HG03571 (cell line): ENCODE results near the gene ROGDI.

Experiments
- ATAC-seq: cut with Tn5 transposase; IDR thresholded peaks from one replicate; pipeline ENCODE4 v1.9.1; 2021; ENCODE audit not compliant: unreplicated experiment

The ROGDI gene

DNA sequence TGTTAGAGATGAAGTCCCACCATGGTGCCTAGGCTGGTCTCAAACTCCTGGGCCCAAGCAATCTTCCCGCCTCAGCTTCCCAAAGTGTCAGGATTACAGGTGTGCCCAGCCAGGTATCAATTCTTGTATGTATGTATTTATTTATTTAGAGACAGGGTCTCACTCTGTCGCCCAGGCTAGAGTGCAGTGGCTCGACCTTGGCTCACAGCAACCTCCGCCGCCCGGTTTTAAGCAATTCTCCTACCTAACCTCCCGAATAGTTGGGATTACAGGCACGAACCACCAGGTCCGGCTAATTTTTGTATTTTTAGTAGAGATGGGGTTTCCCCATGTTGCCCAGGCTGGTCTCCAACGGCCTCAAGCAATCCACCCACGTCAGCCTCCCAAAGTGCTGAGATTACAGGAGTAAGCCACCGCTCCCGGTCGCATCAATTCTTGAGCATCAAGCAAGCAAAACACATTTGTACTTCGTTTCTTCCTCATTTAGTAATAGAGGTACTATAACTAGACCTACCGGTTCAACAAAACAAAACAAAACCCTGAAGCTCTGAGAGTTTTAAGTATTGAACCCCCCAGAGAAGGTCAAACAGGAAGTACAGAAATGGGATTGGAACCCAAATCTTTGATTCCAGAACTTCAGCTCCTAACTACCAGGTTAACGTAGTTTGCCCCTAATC, 34.4 kb downstream of the ROGDI start:
- no peak for ATAC-seq

DNA sequence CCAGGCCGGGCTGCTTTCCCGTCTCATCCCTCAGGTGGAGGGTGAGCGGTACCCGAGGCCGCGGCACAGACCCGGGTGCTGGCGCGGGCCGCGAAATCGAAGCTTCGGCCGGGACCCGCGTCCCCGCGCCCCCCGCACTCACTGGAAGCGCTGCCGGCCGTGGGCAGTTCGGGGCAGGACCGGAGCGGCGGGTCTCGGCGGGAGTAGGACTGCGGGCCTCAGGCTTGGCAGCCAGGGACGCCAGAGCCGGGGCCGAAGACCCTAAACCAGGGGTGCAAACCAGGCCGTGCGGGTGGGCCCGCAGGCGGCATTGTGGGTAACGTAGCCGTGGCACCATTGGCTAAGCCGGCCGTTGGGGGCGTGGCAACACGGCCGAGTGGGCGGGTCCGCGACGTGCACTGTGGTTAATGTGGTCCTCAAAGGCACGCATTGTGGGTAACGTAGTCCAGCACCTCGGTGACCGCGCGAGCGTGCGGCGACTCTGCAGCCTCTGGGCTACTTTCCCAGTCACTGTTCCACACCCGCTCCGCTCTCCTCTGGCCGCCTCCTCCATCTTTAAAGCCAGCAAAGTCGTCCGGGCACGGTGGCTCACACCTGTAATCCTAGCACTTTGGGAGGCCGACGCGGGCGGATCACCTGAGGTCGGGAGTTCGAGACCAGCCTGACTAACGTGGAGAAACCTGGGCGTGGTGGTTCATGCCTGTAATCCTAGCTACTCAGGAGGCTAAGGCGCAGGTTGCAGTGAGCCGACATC, 35.4 kb downstream of the ROGDI start, which contains the start of gene ZNF500:
ZNF500 (minus strand) TSS at position 288 of the 754 bp plus-strand sequence. CDS start 1,184 bp downstream, outside the sequence.
- ATAC-seq: peak; percentile 81

DNA sequence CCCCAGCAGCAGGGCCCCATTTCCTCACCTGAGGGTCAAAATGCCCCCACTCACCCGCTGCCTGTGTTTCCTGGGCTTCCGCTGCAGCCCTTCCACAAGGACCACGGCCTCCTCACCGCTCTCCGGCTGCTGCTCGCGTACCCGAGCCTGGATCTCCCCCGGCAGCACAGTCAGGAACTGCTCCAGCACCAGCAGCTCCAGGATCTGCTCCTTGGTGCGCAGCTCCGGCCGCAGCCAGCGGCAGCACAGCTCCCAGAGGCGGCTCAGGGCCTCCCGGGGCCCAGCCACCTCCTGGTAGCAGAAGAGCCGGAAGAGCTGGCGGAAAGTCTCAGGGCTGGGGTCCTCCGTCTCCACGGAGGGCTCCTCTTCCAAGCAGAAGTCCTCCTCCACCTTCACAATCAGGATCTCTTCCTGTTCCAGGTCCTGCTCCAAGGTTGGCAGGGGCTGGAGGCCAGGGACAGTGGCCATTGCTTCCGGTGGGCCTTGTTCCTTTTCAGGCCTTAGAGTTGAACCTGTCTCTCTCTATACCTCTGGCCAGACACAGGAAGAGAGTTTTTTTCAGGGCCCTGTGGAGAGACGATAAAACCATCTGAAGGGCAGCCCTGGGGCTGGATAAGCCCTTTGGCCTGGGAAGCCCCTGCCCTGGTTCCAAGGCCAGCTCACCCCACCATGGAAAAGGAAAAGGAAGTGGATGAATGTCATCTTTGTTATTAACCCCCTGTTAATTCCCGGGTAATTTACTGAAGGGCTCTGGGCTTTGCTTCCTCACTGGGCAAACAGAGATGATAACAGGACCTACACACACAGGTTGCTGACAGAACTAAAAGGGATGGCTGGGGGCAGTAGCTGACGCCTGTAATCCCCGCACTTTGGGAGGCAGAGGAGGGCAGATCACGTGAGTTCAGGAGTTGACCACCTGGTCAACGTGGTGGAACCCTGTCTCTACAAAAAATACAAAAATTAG, 36.6 kb downstream of the ROGDI start:
- ATAC-seq: no peak

DNA sequence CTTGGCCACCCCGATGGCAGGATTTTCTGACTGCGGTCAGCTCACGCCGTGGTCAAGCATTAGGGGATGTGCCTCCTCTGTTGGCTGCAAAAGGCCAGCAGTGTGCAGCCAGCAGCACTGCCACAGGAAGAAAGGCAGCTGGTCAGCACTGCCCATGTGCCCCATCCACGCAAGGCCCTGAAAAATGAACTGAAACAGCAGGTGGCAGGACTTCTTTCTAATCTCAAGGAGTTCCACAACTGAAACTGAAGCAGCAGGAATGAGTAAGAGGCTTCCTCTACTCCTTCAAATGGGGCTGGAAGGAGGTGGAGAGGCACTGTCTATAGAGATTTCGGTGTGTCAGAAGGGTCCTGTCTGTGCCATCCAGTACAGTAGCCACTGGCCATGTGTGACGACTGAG, 38.6 kb downstream of the ROGDI start:
- ATAC-seq: no peak

DNA sequence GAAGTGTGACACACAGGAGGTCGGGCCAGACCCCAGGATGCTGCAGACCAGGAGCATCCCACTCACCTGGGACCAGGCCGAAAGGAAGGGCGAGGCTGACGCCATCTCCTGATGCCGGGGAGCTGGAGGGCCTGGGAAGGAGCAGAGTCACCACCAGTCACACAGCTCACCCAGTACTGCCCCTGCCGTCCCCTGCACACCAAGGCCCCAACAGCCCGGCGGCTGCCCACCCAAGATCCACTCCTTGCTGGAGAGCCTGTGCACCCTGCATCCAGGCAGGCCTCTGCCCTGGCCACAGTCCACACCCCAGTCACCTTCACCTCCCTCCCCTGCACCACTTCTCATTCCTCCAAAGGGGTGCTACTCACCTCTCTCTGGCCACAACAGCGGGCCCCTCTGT, 40.2 kb downstream of the ROGDI start:
- ATAC-seq: no peak

DNA sequence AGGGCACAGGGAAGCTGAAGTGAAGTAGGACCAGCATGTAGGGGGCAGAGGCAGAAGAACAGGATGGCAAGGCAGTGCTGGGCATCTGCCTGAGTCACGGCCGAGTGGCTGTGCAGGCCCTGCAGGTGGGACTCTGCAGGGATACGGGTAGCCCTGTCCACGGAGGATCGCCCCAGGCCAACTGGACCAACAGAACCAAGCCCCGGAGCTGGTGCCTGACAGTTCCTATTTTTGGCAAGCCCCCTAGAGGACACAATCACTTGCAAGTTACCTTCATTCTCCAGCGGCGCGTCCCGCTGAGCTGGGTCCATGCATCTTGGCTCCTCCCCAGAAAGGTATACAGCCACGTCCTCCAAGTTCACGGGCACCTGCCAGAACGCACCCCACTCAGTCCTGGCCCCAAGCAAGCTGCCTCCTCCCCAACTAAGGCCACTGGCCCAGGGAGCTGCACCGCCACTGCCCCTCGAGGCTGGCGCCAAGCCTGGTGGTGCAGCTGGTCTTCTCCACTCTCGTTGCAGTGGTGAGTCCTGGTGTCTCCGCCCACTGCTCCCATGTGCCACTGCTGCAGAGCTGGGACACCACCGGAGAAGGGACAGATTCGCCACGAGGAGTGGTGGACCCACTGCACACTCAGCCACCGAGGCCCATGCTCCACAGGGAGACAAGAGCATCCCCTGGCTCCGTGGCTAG, 42.1 kb downstream of the ROGDI start:
- no peak for ATAC-seq

DNA sequence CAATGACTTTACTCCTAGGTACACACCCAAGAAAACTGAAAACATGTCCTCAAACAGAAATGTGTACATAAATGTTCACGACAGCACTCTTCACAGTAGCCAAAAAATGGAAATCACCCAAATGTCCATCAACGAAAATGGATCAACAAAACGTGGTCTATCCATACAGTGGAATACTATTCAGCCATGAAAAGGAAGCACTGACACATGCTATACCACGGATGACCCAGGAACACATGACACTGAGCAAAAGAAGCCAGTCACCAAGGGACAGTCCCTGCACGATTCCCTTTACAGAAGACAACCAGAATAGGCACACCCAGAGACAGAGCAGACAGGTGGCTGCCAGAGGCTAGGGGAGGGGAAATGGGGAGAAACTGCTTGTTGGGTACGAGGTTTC, 46.7 kb downstream of the ROGDI start:
- ATAC-seq: no peak

DNA sequence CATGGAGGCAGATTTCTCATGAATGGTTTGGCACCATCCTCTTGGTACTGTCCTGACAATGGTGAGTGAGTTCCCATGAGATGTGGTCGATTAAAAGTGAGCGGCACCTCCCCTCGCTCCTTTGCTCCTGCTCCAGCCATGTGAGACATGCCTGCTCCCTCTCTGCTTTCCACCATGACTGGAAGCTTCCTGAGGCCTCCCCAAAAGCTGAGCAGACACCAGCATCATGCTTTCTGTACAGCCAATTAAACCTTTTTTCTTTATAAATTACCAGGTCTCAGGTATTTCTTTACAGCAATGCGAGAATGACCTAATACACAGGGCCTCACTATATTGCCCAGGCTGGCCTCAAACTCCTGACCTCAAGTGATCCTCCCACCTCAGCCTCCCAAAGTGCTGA, 47.6 kb downstream of the ROGDI start:
- ATAC-seq: no peak

DNA sequence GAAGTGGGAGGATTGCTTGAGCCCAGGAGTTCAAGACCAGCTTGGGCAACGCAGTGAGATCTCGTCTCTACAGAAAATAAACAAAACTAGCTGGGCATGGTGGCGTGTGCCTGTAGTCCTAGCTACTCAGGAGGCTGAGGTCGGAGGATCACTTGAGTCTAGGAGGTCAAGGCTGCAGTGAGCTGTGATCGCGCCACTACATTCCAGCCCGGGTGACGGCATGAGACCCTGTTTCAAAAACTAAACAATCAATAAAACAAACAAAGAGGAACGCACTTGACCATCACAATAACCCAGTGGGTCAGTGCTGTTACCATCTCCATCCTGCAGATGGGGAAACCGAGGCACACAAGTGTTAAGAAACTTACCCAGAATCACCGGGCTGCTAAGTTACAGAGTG, 49.2 kb downstream of the ROGDI start:
- no peak for ATAC-seq

DNA sequence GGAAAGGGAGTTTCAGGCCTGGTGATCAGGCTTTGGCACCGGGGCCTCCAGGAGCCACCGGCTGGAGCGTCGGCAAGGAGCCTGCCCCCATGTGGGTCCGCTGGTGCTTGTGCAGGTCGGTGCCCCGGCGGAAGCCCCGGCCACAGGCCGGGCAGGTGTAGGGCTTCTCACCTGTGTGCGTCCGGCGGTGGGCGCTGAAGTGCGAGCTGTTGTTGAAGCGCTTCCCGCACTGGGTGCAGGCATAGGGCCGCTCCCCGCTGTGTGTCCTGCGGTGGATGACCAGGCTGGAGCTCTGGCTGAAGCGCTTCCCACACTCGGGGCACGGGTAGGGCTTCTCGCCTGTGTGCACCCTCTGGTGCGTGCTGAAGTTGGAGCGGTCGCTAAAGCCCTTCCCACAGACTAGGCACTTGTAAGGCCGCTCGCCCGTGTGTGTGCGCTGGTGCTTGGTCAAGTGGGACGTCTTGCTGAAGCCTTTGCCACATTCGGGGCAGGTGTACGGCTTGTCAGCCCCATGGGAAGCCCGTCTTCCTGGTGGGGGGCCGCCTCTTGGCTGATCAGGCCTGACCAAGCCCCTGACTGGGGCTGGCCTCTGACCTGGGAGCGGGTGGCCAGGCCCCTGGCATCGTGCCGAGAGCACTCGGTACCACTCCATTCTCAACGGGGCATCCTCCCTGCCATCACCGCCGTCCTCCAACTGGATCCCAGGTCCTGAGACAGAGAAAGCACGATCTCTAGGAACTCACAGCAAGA, 49.9 kb downstream of the ROGDI start:
- no peak for ATAC-seq

DNA sequence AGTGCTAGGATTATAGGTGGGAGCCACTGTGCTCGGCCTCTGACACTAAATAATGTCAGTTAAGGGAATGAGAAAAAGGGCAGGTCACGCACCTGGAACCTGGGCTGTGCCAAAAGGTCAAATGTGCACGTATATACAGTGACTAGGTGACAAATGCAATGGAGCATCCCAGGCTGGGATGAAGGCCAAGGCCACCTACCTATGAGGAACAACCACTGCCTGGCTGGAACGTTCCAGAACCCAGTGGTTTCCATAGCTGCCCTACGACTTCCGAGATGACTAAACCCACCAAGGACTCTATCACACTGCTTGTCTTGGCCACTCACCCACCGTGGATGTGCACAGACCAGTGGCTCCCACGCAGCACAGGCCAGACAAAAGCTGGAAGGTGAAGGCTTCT, 51.5 kb downstream of the ROGDI start:
- ATAC-seq: no peak

DNA sequence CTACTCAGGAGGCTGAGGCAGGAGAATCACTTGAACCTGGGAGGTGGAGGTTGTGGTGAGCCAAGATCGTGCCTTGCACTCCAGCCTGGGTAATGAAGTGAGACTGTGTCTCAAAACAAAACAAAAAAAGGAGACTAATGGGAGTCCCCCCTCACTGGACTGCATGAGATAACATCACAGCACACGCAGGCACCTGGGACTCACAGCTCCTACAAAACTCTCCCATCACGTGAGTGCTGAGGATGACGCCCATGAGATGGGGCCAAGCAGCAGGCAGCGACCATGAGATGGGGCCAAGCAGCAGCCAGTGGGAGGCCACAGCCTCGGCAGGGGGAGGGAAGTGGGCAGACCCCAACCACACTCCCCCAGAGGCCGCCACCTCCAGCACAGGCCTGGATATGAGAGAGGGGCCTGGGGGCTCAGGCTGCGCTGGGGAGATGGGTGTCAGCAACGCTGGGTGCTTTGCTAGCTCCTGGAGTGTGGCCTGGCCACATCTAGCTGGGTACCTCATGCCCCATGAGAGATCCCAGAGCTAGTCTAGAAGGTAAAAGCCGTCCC, 52.7 kb downstream of the ROGDI start:
- no peak for ATAC-seq

DNA sequence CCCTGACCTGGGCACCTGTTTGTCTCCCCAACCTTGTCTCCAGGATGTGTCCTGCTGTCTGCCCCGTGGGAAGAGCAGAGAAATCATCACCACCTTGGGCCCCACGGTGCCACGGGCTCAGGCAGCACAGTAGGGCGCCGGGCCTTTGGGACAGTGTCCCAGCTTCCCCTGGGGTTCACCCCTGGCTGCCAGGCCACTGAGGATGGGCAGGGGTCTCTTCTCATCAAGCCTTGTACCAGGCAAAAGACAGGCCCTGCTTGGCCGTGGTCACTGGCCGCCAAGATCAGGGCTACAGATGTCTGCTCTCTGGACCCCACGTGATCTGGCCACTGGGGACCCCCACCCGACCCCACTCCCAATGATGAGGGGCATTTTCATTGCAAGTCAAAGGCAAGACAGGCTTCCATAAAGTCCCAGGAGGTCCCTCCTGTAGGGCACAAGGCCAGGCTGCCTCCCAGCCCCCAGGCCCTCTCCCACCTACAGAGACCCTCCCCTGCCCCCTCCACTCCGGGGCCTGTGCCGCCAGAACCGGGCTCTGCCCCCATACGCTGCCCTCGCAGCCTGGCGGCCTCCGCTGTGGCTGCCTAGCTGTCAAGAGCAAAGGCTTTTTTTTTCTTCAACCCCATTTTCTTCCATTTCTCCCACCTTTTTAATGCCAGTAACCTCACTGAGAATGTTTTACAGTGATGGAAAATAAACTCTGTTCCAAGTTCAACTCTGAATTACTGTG, 53.6 kb downstream of the ROGDI start:
- ATAC-seq: no peak

DNA sequence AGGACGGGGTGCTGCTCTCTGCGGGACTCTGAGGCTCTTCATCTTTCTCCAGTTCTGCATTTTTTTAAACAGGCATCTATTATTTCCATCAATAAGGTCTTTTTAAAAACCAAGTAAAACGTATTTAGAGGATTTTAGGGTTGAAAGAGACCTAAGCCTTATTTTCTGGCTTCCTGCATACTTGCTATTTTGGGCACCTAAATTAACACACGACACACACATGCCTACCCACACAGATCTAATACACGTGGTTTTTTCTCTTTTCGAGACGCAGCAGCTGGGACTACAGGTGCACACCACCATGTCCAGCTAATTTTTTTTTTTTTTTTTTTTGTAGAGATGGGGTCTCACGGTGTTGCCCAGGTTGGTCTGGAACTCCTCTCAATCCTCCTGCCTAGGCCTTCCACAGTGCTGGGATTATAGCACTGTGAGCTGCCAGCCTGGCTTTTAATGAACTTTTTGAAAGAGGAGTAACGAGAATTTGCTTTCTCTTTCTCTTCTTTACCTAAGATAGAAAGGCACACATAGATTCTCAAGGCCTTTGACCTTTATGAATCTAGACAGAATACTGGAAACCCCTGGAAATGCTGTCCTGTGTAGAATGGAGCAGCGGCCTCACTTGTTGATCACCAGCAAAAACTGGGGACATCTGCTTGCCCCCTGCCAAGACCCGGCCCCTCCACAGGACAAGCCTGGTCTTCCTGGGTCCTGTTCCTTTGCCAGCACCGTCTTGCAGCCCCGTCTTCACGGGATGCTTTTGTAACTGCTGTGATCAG, 54.3 kb downstream of the ROGDI start:
- no peak for ATAC-seq

DNA sequence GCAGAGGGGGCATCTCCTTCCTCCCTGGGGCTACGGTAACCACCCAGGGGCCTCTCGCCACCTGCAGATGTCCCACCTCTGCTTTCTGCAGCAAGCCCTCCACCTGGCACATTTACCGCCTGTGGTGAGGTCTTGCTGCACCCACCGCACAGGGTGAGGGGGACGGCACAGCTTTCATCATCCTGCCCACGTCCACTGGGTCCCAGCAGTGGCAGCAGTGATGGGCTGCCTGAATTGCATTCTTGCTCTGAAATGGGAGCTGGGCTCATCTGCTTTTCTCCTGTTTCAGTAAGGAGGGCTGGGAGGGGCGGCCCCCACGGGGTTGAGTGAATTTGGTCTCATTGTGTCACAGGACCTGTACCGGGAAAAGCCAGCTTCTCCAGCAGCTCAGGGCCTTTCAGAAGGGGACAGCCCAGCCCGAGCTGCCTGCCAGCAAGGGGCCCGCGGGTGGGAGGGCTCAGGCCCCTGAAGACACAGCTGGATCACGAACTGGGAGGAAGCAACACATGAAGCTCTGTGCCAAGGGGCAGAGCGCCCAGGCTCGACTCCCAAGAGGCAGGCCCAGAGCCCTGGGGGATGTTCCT, 55.4 kb downstream of the ROGDI start:
- no peak for ATAC-seq
